ENCODE measurements around the gene CCDC149.
"Not testable (repeated sequence)": the region's sequence is repeated elsewhere in the genome, so short reads cannot be mapped to it uniquely, and the experiment has no call there.

The CCDC149 gene

DNA sequence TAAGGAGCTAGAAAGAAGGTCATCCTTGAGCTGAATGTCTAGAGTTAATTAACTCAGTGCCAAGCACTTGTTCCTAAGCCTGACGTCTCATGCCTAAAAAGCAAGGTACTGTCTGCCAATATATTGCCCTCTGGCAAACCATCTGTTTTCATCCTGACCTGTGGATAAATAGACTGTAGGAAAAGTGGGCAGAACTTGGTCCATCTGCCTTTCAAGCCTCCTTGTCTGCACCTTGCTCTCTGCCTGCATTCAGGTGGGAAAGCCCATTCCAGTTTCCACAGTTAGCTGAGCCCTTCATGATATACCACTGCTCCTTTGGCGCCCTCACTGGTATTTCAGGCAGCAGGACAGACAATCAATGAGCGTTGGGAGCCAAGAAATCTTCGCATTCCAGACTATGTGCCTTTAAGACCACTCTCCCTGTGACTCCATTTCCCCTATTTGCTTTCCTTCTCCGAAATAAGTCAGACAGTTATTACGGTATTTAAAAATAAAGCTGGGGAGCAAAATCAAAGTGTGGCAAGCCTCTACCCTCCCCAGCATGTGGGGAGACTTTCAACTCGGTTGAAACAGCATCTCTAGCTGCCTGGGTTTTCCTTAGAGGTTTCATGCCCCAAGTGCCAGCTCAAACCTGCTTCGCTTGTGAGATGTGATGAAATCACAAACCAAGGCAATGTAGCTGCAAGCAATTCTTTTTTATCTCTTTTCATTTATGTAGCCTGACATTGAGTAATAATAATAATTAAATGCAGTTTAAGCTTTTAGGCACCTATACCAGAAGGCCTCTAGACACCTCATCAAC, 2.5 kb upstream of the CCDC149 start:
- DNase-seq = no peak

DNA sequence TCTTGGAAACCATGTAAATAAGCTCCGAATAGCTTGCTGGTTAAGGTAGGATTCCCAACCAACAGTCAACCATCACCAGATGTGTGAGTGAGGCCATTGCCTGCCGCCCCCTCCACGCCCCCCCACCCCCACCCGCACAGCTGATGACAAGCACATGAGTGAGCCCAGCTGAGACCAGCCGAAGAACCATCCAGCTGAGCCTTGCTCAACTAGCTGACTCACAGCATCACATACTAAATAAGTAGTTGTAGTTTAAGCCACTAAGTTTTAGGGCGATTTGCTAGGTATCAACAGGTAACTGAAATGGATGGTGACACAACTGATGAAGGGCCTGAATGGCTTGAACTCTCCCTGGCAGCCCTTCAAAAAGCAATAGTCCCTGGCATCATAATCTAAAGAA, 1.6 kb upstream of the CCDC149 start:
- no peak for DNase-seq

DNA sequence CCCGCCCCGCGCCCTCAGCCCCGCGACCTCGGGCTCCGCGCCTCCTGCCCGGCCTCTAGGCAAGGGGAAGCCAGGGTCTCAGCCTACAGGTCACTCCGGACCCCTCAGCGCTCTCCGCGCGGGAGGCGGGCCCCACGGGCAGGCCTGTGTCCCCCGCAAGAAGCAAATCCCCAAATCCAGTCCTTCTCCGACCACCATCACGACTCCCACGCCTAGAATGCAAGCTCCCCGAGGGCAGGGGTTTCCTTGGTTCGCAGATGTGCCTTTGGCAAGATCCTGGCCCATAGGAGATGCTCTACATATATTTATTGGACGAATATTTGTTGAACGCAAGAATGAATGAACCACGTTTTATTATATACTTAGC, 260 bp upstream of the CCDC149 start:
- DNase-seq = no peak

DNA sequence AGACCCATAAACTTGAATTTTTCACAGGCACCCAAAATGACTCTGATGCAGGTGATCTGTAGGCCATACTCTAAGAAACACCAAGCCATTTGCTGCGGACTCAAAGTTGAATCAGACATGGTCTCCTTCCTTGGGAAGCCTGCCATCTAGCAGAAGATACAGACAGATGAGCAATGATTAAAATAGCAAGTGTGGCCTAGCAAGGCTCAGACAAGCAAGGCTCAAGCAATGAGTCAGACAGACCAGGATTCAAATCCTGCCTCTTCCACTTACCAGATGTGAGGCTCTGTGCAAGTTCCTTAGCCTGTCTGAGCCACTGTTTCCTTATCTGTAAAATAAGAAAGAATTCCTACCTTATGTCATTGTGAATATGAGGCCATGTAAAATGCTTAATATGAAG, 2.3 kb downstream of the CCDC149 start:
- DNase-seq = no peak

DNA sequence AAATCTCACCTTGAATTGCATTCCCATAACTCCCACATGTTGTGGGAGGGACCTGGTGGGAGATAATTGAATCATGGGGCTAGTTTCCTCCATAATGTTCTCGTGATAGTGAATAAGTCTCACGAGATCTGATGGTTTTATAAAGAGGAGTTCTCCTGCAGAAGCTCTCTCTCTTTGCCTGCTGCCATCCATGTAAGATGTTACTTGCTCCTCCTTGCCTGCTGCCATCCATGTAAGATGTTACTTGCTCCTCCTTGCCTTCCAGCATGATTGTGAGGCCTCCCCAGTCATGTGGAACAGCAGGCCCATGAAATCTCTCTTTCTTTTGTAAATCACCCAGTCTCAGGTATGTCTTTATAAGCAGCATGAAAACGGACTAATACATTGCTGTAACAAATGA, 3.2 kb downstream of the CCDC149 start:
- not testable (repeated sequence) for DNase-seq

DNA sequence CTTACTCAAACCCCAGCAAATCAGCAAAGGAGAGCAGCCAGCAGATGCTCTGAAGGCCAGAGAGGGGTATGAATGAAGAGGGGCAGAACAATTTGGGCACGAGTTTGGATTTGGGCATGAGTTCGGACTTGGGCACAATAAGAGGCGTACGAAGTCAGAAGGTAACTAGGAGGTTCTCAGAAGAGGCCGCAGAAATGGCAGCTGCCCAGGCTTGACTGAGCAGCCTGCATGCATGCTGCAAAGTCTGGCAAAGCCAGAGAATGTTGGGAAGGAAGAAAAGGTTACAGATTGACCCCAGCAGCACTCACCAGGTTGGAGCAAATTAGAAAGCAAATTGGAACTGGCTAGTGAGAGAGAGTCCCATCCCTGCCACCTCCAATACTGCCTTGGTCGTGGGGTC, 15.2 kb downstream of the CCDC149 start:
- DNase-seq = no peak

DNA sequence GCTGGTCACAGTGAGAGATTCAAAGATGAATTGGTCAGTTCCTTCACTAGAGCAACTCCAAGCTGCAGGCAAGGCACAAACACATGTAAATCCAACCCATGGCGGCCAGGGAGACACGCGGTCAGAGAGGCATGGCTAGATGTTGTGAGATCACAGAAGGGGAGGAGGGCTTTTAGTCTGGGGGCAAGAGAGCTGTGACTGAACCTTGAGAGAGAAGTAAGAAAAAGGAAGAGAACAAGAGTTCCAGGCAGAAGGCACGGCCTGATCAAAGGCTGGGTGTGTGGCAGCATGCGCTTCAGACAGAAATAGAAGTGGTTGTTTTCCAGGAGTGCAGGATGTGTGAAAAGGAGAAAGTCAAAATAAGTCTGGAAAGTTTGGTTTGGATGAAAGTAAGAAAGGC, 15.9 kb downstream of the CCDC149 start:
- DNase-seq = no peak

DNA sequence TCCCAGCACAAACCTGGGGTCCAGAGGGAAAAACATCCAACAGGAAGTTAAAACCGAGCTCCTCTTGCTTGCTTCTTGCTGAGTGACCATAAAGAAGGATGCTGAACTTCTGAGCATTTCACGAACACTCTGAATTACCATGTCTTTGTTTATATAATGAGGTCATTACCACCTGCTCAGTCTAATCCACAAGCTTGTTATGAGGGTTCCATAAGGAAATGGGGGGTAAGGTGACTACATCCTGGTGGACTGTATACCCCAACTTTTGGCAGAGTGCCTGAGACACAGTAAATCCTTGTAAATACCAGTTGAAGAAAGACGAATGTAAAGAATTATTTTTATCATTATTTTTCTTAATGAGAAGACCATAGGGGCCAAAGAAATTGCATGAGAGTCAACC, 16.8 kb downstream of the CCDC149 start:
- no peak for DNase-seq

DNA sequence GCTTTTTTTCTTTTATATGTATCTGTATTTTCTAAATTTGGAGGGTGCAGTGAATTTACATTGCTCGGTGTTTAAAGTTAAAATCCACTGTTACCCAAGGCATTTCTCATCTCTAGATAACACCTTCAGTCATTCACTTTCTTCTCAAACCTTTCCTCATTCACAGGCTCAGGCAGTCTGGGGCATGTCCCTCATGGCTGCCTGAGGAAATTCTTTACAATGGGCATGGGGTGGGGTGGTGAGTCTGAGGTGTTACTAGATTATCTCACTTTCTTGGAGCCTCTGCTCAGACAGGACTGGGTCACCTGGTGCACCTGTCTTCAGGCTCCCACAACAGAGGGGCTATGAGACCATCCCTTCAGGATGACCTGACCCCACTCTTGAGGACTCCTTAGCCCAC, 17.4 kb downstream of the CCDC149 start:
- no peak for DNase-seq

DNA sequence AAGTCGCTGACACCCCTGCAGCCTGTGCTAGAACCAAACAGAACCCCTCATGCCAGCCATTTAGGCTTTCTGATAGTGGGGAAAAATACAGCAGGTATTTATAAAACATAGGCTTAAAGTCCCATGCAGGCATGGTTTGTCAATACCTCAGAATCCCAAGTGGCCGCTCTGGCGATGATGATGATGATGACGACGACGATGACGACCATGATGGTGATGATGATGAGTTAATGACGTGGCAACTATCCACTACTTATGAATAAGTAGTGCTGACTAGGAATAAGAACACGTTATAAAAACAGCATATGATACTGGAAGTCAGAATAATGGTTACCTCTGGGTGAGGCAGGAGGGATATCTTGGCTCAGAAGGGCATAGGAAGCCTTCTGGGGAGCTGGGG, 18.0 kb downstream of the CCDC149 start:
- DNase-seq = no peak

DNA sequence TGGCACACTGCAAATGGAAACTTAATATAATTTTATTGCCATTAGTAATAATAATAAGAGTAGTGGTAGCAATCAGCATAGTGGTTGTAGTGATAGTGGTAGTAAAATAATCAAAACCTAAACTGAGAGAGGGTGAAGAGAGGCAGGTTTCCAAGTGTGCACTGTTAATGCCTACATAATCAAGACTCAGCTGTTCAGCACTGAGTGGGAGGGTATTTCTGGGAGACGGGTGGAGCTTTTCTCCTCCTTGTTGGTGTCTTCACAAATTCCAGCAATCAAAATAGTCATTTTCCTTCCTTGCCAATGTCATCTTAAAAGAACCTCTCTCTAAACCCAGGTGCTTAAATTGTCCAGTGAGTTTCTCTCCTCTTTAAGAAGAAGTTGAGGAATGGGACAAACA, 18.6 kb downstream of the CCDC149 start:
- DNase-seq = no peak

DNA sequence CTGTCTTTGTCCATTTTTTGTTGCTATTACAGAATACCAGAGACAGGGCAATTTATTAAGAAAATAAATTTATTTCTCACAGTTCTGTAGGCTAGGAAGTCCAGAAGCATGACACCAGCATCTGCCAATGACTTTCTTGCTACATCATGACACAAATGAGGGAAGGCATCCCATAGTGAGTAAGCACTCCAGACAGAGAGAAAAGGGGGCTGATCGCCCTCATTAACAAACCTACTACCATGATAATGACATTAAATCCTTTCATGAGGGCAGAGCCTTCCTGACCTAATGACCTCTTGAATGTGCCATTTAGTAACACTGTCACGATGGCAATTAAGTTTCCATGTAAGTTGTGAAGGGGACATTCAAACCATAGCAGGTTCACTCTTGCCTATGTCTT, 20.1 kb downstream of the CCDC149 start:
- DNase-seq = no peak

DNA sequence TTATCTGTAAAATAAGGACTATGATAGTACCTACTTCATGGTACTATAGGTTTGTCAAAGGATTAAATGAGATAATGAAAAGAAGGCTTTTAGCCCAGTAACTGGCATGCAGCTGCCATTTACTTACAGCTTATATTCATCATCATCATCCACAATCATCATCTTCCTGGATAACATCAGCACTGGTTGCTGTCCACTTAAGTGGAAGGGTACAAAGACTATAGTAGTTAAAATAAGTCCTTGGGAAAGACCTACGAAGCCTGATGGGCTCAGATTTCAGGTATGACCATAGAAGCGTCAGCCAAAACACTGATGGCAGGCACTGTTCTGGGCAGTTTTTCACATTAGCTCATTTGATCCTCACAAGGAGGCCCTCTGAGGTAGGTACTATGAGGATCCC, 20.6 kb downstream of the CCDC149 start:
- no peak for DNase-seq

DNA sequence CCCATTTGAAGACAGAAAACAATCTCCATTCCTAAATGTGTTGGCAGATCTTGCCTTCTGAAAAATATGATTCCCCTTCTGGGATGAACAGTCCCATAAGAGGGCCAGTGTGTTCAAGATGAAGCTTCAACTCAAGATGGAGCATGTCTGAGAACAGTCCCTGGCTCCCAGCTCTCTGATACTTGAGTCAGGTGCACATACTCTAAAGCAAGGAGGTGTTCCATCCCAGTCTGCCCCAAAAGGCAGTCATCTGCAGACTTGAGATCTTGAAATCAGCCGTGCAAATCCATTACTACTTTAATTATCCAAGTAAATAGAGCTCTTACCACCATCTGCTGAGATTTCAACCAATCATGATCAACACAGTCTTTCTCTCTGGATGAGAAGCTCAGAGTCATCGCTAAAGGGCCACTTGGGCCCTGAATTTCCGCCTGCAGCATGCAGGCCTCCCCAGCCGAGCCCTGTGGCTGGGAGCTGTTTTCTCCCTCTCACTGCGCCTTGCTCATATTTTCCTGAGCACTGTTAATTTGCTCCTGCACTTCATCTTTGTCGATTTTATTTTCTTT, 22.2 kb downstream of the CCDC149 start:
- DNase-seq = no peak

DNA sequence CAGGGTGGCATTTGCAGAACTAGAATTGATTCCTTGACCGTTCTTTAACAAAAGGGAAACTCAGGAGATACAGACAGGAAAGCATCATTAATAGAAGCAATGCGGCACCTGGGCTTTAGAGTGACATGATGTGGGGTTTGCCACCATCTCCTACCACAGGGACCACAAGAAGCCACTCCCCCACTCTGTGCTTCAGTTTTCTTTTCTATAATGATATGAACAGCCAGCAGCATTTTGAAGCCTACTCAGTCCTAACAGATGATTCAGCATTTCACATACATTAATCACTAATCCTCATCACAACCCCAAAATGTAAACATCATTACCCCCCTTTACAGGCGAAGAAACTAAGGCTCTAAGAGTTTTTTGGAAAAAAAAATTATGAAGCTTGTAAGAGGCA, 22.9 kb downstream of the CCDC149 start:
- DNase-seq = no peak

DNA sequence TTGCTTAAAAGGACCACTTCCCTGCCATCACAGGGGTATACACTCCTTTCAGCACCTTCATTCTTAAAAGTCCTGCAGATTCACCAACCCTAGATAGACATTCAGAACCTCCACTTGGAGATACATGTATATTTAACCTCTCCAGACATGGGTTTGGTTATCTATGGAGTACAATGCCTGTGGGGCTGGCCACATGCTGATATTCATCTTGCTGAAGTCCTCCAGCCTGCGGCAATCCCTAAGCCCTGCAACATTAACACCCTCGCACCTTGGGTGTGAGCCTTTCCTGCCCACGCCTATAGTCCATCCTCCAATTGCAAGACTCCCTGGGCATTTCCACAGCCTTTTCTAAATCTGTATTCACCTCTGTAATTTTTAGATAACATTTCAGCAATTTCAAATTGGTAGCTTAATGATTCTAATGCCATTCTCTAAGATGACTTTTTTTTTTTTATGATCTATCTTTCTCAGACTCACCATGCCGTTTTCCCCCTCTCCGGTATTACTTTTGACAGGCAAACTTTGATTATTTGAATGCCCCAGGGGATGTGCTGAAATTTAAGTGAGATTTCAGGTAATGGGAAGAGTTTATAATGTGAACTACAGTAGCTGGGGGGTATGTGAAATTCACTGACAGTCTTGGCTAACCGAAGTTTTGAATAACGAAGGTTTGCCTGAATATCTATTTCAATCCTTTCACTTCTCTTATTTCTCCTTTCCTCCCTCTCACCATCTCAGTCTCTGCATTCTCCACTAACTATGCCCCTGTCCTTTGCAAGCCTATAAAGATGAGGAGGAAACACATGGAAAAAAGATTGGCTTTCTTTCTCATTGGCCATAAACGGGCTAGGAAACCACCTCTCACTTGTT, 24.1 kb downstream of the CCDC149 start:
- no peak for DNase-seq

DNA sequence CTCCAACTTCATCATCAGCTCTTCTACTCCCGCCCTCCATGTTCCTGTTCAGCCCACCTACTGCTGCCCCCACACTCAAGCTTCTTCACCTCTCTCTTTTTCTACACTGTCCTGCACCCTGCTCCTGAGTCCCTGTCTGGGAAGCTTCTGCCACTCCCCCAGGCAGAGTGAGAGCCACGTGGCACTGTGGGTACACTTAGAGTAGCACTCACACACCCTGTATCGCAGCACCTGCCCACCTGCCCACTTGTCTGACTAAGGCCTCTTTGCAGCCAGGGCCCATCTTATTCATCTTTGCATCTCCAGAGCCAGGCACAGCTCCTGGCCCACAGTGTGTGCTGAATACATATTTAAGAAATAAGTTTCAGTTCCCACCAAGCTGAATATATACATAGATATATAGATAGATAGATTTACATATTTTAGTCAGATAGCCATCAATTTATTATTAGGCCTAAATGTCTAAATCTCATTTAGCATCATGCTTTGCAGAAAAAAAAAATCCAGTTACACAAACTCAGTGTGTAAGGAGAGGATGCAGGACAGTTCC, 24.9 kb downstream of the CCDC149 start:
- DNase-seq = no peak

DNA sequence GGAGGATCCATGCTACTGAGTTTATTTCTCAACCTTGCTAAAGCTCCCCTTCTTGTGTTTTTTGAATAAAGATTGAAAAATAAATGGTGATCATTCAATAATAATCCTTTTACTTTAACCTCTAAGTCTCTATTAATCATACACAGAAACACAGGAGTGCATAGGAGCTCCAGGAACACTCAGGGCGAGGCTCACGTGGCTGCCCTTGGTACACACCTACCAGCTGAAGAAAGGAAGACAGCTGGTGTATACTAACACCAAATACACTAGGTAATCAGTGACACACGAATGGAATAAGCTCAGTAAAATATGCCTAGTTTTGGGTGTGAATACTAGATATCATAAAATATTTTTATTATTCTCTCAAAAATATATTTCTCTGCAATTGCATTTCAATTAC, 26.2 kb downstream of the CCDC149 start:
- no peak for DNase-seq

DNA sequence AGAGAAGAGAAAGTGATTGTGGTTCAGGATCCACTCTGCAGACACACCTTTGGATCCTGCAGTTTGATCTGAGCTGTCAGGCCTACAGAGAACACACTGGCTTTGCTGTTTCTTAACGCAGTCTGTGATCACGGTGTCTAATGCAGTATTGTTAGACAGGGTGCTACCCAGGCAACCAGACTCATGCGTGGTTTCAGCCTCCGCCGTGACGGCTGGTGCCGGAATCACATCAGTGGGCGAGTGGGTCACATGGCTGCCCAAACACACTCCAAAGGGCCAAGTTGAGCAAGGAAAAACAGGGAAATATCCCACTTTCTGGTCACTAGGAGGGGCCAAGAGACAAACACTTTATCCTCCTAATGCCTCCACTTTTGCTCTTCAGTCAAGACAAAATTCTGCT, 27.5 kb downstream of the CCDC149 start:
- DNase-seq = no peak

DNA sequence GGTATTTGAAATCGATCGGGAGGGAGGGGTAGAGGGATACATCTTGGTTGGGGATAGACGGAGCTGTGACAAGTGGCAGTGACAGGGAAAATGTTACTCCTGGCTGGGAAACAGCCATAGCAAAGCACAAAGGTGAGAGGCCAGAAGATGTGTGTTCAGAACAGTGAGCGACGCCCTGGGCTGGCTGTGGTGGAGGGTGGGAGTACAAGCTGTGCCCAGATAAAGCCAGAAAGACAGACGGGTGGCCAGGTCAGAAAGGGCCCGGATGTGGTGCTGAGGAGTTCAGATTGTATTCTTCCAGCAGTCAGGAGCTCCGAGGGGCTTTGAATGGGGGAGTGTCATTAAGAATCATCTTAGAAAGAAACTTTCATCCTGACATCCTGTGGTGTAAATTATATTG, 27.9 kb downstream of the CCDC149 start:
- no peak for DNase-seq

DNA sequence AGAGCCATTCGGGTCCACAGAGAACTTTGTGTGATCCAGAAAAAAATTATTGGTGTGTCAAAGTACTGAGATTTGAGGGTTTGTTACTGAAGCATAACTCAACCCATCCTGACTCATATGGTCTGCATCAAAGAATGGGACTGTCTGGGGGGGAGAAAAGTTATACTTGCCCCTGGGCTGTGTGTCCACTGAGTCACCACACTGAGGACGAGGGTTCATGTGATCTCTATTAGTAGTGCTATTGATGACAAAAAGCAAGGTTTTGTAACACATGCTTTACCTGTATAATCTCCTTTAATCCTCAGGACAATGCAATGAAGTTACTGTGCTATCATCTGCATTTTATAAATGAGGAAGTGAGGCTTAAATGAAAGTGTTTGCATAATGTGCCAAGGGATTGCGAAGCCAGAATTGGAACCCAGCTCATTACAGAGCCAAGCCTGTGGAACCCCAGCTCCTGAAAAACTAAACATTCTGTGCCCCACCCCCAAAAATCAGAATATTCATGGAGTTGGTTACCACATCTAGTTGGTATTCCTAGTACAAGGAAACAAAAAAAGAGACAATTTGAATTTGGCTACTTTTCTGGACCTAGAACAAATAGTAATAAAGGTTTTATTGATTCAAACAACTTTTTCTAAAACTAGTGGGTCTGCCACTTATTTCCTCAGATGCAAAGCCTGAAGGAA, 31.2 kb downstream of the CCDC149 start:
- no peak for DNase-seq

DNA sequence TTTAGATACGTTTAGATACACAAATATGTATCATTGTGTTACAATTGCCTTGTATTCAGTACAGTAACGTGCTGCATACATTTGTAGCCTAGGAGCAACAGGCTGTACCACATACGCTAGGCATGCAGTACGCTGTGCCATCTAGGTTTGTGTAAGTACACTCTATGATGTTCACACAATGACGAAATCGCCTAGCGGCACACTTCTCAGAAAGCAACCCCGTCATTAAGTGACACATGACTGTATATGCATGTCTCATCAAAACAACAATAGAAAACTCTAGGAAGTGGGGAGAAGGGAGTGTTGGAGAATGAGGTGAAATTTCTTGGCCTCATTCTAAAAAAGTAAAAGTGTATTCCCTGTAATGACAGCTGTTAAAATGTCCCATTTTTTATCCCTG, 32.7 kb downstream of the CCDC149 start:
- no peak for DNase-seq

DNA sequence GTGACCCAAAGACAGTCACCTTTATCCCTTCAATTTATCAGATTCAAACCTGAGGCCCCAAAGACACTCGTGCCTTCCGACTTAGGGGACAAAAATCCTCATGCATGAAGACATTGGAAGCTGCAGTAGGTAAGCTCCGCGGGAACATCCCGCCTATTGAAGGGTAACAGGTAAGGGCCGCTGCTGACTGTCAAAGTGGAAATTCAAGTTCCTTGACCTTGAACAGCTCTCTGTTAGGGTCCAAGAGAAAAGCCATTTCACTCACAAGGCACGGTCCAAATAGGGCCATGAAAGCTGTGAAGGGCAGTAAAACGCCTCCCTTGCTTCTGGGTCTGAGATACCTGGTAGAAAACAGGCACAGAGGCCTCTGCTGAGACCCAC, 34.2 kb downstream of the CCDC149 start:
- DNase-seq = no peak

Measured in activated CD4-positive, alpha-beta T cell treated with anti-CD3 and anti-CD28 coated beads, Interleukin-2, amount 50 U/mL, for 4 hours (primary cell).